GM21717 (cell line): ENCODE results near the gene ZFHX3.

Experiments
- ATAC-seq: cut with Tn5 transposase; IDR thresholded peaks from one replicate; pipeline ENCODE4 v1.9.1; 2021; ENCODE audit warnings: mild to moderate bottlenecking, moderate library complexity; ENCODE audit not compliant: unreplicated experiment

The ZFHX3 gene

GRCh38 chr16:72884037-72884436 lies 163.9 kb downstream of the ZFHX3 start:
- ATAC-seq: no peak

- no peak for ATAC-seq
These were observed 168.1 kb downstream of the ZFHX3 start for GRCh38 chr16:72879846-72880245.

- no peak for ATAC-seq
These were observed 169.3 kb downstream of the ZFHX3 start for GRCh38 chr16:72878301-72879269.

- ATAC-seq: no peak
These were observed 170.4 kb downstream of the ZFHX3 start for GRCh38 chr16:72877374-72878028.

GRCh38 chr16:72876981-72877373 lies 171.0 kb downstream of the ZFHX3 start:
- ATAC-seq: no peak

GRCh38 chr16:72876221-72876620 lies 171.7 kb downstream of the ZFHX3 start:
- ATAC-seq: no peak

GRCh38 chr16:72875291-72876031 lies 172.5 kb downstream of the ZFHX3 start:
- ATAC-seq: no peak

GRCh38 chr16:72873853-72874252 lies 174.1 kb downstream of the ZFHX3 start:
- ATAC-seq: no peak

- no peak for ATAC-seq
These were observed 174.9 kb downstream of the ZFHX3 start for GRCh38 chr16:72873044-72873443.

- no peak for ATAC-seq
These were observed 182.1 kb downstream of the ZFHX3 start for GRCh38 chr16:72865835-72866234.

GRCh38 chr16:72865258-72865657 lies 182.7 kb downstream of the ZFHX3 start:
- ATAC-seq: no peak

GRCh38 chr16:72864130-72864833 lies 183.6 kb downstream of the ZFHX3 start:
- no peak for ATAC-seq

- ATAC-seq: no peak
These were observed 185.8 kb downstream of the ZFHX3 start for GRCh38 chr16:72862090-72862489.

GRCh38 chr16:72860726-72861562 lies 187.0 kb downstream of the ZFHX3 start:
- no peak for ATAC-seq

- no peak for ATAC-seq
These were observed 188.3 kb downstream of the ZFHX3 start for GRCh38 chr16:72859581-72859980.

- no peak for ATAC-seq
These were observed 189.0 kb downstream of the ZFHX3 start for GRCh38 chr16:72858665-72859493.

- no peak for ATAC-seq
These were observed 189.9 kb downstream of the ZFHX3 start for GRCh38 chr16:72857834-72858664.

- peak; percentile 67 for ATAC-seq
These were observed 191.1 kb downstream of the ZFHX3 start for GRCh38 chr16:72856797-72857196.
